ENCODE results near the gene TMPRSS2. TPM values are rescaled to one million over a fixed set of nuclear protein-coding genes. Genes with fewer than 3 reads are reported as not detected.

Gene TMPRSS2
- total and polyA plus RNA-seq, 3 donors from 2014 or later: 2.3 to 5.6 (median 3.9) TPM

DNA sequence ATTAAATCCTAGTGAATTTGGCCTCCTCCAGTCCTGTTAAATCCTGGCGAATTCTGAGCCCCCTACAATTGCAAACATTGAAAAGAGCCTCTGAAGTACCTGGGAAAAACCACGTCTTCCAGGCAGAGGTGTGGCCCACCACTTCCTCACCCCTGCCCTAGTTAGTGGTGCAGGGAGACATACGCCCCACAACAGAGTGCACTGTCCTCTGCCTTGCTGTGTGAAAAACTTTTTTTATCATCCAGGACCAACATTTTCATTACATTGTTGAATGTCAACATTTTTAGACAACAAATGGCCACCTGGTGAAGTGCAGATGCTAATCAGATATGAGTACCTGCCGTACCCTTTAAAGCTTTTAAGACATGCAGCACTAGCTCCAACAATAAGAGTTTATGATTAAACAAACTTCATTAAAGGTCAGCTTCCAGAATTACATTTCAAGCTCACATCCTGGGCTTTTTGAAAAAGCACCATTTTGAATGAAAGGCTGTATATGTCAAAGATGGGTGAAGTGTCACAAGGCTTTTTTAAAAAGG is 13.6 kb upstream of the TMPRSS2 start:
- no peak overlapping the region for H3K27ac ChIP-seq
- no peaks in the 10 kb centered on the region for H3K9me3 ChIP-seq
- no peak for DNase-seq
- 62 to 82% methylated on average over 4 of the region's 4 CpGs for WGBS, 2 donors
- no peak for TF ChIP-seq POLR2A (IDR thresholded peaks at IDR 0.05)
- TF ChIP-seq, protein P1, sequence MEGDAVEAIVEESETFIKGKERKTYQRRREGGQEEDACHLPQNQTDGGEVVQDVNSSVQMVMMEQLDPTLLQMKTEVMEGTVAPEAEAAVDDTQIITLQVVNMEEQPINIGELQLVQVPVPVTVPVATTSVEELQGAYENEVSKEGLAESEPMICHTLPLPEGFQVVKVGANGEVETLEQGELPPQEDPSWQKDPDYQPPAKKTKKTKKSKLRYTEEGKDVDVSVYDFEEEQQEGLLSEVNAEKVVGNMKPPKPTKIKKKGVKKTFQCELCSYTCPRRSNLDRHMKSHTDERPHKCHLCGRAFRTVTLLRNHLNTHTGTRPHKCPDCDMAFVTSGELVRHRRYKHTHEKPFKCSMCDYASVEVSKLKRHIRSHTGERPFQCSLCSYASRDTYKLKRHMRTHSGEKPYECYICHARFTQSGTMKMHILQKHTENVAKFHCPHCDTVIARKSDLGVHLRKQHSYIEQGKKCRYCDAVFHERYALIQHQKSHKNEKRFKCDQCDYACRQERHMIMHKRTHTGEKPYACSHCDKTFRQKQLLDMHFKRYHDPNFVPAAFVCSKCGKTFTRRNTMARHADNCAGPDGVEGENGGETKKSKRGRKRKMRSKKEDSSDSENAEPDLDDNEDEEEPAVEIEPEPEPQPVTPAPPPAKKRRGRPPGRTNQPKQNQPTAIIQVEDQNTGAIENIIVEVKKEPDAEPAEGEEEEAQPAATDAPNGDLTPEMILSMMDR (IDR thresholded peaks at IDR 0.05): no peak
- H3K27me3 ChIP-seq: no peaks in the 10 kb centered on the region
- no peaks in the 10 kb centered on the region for H3K36me3 ChIP-seq (ENCODE audit: low read depth, missing control alignments)
- H3K4me3 ChIP-seq: no peak overlapping the region
- intact Hi-C loops (cut with DNase I; ENCODE audit: low total_unique reads): no loop called here
- no peaks in the 10 kb centered on the region for H3K4me1 ChIP-seq

DNA sequence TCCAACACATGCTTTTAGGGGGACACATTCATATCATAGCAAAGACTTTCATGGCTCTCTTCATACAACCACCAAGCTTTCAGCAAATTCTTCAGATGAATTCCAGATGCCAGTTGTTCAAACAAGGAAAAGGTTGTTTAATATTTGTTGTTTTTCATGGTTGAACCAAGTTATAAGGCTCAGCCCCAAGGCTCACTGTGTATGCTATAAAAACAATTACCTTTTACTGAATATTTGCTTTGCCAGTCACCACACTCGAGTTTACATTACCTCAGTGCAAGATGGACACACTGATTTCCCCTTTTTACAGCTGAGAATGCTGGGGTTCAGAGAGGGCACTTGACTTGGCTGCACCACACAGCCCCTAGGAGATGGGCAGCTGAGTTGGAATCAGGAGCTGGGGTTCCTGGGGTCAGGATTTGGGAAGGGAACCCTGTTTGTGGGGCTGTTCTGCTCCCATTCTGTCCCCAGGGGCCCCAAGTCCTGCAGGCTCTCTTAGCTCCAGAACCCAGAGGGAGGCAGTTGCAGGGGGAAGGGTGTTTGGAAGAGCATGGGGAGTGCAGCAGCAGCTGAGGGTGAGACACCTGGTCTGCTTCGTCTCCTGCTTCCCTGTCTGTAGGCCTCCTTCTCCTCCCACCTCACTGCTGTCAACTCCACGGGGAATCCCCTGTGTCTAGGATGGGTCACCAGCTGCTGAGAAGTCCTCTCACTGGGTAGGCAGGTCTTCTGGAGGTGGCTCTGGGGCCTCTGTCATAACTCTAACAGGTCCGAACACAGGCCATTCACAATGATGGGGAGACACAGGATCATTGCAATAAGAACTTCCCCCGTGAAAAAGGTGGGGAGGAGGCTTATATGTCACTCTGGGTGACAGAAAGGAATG is 12.8 kb upstream of the TMPRSS2 start:
- WGBS, 2 donors: 58 to 64% methylated on average over 5 of the region's 5 CpGs
- DNase-seq: no peak
- intact Hi-C loops (cut with DNase I; ENCODE audit: low total_unique reads): no loop called here
- Histone ChIP-seq H3K4me3 (no peak overlapping the region), H3K9me3 (no peaks in the 10 kb centered on the region), H3K27me3 (no peaks in the 10 kb centered on the region), H3K27ac (no peak overlapping the region), H3K4me1 (no peaks in the 10 kb centered on the region), H3K36me3 (ENCODE audit: low read depth, missing control alignments) (no peaks in the 10 kb centered on the region)
- TF ChIP-seq POLR2A (IDR thresholded peaks at IDR 0.05): no peak
- TF ChIP-seq, protein P1 (IDR thresholded peaks at IDR 0.05): no peak

DNA sequence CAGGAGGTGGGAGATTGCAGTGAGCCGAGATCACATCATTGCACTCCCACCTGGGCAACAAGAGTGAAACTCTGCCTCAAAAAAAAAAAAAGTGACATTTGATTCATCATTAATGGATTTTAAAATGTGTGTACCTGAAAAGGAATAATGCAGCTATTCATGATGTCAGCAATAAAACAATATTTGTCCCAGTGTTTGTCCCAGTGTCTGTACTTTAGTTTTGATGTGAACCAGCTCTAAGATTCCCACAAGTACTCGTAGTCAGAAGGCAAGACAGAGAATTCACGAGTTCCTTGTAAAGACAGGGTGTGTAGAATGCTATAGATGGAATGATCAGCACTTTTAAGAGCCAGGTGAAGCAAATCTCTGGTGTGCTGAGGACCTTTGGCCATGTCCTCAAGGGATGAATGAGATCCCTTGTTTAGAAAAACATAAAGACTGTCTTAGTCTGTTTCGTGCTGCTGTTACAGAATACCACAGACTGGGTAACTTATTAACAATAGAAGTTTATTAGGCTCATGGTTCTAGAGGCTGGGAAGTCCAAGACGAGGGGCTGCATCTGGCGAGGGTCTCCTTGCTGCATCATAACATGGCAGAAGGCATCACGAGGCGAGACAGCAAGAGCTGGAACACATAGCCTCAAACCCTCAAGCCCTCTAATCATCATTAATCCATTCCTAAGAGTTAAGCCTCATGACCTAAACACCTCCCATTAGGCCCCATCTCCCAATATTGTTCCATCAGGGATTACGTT is 12.0 kb upstream of the TMPRSS2 start:
- 85 to 90% methylated on average over 9 of the region's 9 CpGs for WGBS, 2 donors
- no peaks in the 10 kb centered on the region for H3K9me3 ChIP-seq
- H3K4me3 ChIP-seq: no peak overlapping the region
- H3K27ac ChIP-seq: no peak overlapping the region
- TF ChIP-seq POLR2A (IDR thresholded peaks at IDR 0.05): no peak
- TF ChIP-seq, protein P1 (IDR thresholded peaks at IDR 0.05): no peak
- intact Hi-C loops (cut with DNase I; ENCODE audit: low total_unique reads): no loop called here
- no peaks in the 10 kb centered on the region for H3K27me3 ChIP-seq
- no peaks in the 10 kb centered on the region for H3K4me1 ChIP-seq
- H3K36me3 ChIP-seq (ENCODE audit: low read depth, missing control alignments): no peaks in the 10 kb centered on the region
- DNase-seq: no peak

DNA sequence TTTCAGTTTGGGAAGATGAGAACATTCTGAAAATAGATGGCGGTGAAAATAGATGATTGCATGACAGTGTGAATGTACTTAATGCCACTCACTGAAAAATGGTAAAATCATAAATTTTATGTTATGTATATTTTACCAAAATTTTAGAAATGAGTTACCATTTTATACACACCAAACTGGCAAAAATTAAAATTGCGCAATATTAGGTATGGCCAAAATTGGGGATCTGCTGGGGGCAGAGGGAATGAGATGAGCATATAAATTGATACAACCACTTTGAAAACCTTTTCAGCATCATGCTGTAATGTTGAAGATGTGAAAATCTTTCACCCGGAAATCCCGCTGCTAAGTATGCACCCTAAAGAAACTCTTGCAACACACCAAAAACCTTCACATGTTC is 10.8 kb upstream of the TMPRSS2 start:
- DNase-seq: no peak
- WGBS, 2 donors: 96 to 97% methylated on average over 4 of the region's 4 CpGs
- no peaks in the 10 kb centered on the region for H3K4me1 ChIP-seq
- no peaks in the 10 kb centered on the region for H3K36me3 ChIP-seq (ENCODE audit: low read depth, missing control alignments)
- intact Hi-C loops (cut with DNase I; ENCODE audit: low total_unique reads): no loop called here
- H3K27me3 ChIP-seq: no peaks in the 10 kb centered on the region
- no peak overlapping the region for H3K27ac ChIP-seq
- H3K4me3 ChIP-seq: no peak overlapping the region
- TF ChIP-seq POLR2A (IDR thresholded peaks at IDR 0.05): no peak
- TF ChIP-seq, protein P1 (IDR thresholded peaks at IDR 0.05): no peak
- H3K9me3 ChIP-seq: no peaks in the 10 kb centered on the region
